HL-60 (cell line): Measurements from ENCODE around the gene SYNC.

ENCODE experiments used
- CTCF ChIP-seq: IDR thresholded peaks from one replicate; pipeline ENCODE4 v1.5.1; 2011; ENCODE audit warnings: low read length, control low read depth, inconsistent platforms; ENCODE audit not compliant: insufficient read depth
- POLR2AphosphoS5 ChIP-seq: IDR thresholded peaks from 2 replicates; pipeline ENCODE4 v1.6.1; 2012; ENCODE audit warnings: low read depth
- REST ChIP-seq: IDR thresholded peaks from 2 replicates; pipeline ENCODE4 v1.6.1; 2012; ENCODE audit warnings: low read depth; ENCODE audit not compliant: insufficient replicate concordance

DNA sequence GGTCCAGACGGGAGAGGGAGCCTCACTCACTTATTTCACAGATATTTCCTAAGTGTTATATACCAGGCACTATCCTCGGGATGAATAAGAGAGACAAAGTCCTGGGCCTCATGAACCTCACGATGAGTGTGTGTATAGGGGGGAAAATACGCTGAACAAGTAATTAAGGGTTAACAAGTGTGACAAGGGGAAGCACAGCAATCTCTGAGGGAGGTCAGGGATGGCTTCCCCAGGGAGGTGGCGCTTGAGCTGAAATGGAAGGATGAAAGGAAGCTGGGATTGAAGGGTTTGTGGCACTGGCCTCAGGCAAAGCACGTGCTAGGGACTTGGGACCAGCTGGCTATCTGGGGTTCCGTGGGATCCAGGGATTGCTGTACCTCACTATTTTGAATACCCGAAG, 46.4 kb upstream of the SYNC start:
- TF ChIP-seq CTCF (no peak), POLR2AphosphoS5 (no peak), REST (no peak)
